HEK293 (cell line): ENCODE measurements around the gene MIEN1.

Experiments used
- CTCF ChIA-PET: fragments of 350-600 bp; formaldehyde crosslinking; extraction: SDS; loops from one replicate; lab custom pipeline; 2021; ENCODE audit warnings: antibody characterized with exemption; lab: Yijun Ruan, JAX
- POLR2A ChIA-PET: fragments of 300-600 bp; formaldehyde crosslinking; extraction: SDS; loops from one replicate; lab custom pipeline; 2020; ENCODE audit warnings: antibody characterized with exemption, inconsistent platforms; lab: Yijun Ruan, JAX
- H3K27ac ChIP-seq: fragments of 200-500 bp; sonication (Bioruptor generic); 2 replicates; pipeline ENCODE4 v1.5.1; 2014; ENCODE audit warnings: low read depth, low read length, control low read depth, inconsistent platforms; ENCODE audit errors: extremely low read depth
- H3K36me3 ChIP-seq, 2 experiments: fragments of 200-500 bp in 1 of 2; sonication (Bioruptor generic) in 1 of 2; 1 replicate in 1 of 2; 2 replicates in 1 of 2; pipeline ENCODE4 v1.5.1; 2014 to 2017; ENCODE audit warnings: inconsistent platforms in 2 of 2, low read length in 2 of 2; ENCODE audit not compliant: control insufficient read depth in 2 of 2, insufficient read depth in 1 of 2
- H3K4me1 ChIP-seq: fragments of 200-500 bp; sonication (Bioruptor generic); 2 replicates; pipeline ENCODE4 v1.5.1; 2014; ENCODE audit warnings: mild to moderate bottlenecking, low read length, inconsistent platforms; ENCODE audit not compliant: control insufficient read depth, insufficient read depth
- H3K4me3 ChIP-seq: 2 replicates; pipeline ENCODE4 v1.5.1; 2011; ENCODE audit warnings: low read depth, mild to moderate bottlenecking, control low read depth, low read length, moderate library complexity
- H3K9me3 ChIP-seq: fragments of 200-500 bp; sonication (Bioruptor generic); 2 replicates; pipeline ENCODE4 v1.5.1; 2014; ENCODE audit warnings: low read depth, low read length, inconsistent platforms; ENCODE audit not compliant: control insufficient read depth, insufficient read depth
- RBAK ChIP-seq: fragments of 450-650 bp; formaldehyde crosslinking; IDR thresholded peaks from 2 replicates; pipeline ENCODE4 v1.5.1; 2016; ENCODE audit warnings: missing biosample characterization, missing genetic modification characterization
- SALL2 ChIP-seq: fragments of 450-650 bp; formaldehyde crosslinking; IDR thresholded peaks from 2 replicates; pipeline ENCODE4 v1.5.0; 2017; ENCODE audit warnings: missing biosample characterization, mild to moderate bottlenecking, missing genetic modification characterization, borderline replicate concordance
- SETDB1 ChIP-seq: IDR thresholded peaks from one replicate; pipeline ENCODE4 v1.6.1; 2017; ENCODE audit warnings: mild to moderate bottlenecking, low read length, moderate library complexity, mixed read lengths; ENCODE audit not compliant: insufficient read length
- ZBTB21 ChIP-seq: fragments of 450-650 bp; formaldehyde crosslinking; IDR thresholded peaks from 2 replicates; pipeline ENCODE4 v1.5.1; 2017; ENCODE audit warnings: missing biosample characterization, missing genetic modification characterization
- ZIC2 ChIP-seq: fragments of 450-650 bp; formaldehyde crosslinking; IDR thresholded peaks from 2 replicates; pipeline ENCODE4 v1.5.1; 2016; ENCODE audit warnings: missing biosample characterization, missing genetic modification characterization
- ZNF146 ChIP-seq: fragments of 450-650 bp; formaldehyde crosslinking; IDR thresholded peaks from 2 replicates; pipeline ENCODE4 v1.5.1; 2016; ENCODE audit warnings: missing biosample characterization, missing genetic modification characterization
- ZNF16 ChIP-seq: fragments of 450-650 bp; formaldehyde crosslinking; IDR thresholded peaks from 2 replicates; pipeline ENCODE4 v1.5.1; 2016; ENCODE audit warnings: low read depth, missing biosample characterization, missing genetic modification characterization
- ZNF266 ChIP-seq: fragments of 450-650 bp; formaldehyde crosslinking; IDR thresholded peaks from 2 replicates; pipeline ENCODE4 v1.5.1; 2016; ENCODE audit warnings: missing biosample characterization, missing genetic modification characterization, low read depth
- ZNF280C ChIP-seq: fragments of 450-650 bp; formaldehyde crosslinking; IDR thresholded peaks from 2 replicates; pipeline ENCODE4 v1.5.1; 2016; ENCODE audit warnings: missing biosample characterization, missing genetic modification characterization
- ZNF529 ChIP-seq: fragments of 450-650 bp; formaldehyde crosslinking; IDR thresholded peaks from 2 replicates; pipeline ENCODE4 v1.5.1; 2017; ENCODE audit warnings: missing genetic modification characterization, missing biosample characterization; ENCODE audit not compliant: insufficient replicate concordance
- ZNF600 ChIP-seq: fragments of 450-650 bp; formaldehyde crosslinking; IDR thresholded peaks from 2 replicates; pipeline ENCODE4 v1.5.1; 2016; ENCODE audit warnings: missing biosample characterization, missing genetic modification characterization
- ZNF626 ChIP-seq: fragments of 450-650 bp; sonication (Bioruptor Pico); formaldehyde crosslinking; IDR thresholded peaks from 2 replicates; pipeline ENCODE4 v1.5.1; 2018; ENCODE audit warnings: missing biosample characterization, missing genetic modification characterization, inconsistent platforms
- ZNF639 ChIP-seq: fragments of 450-650 bp; formaldehyde crosslinking; IDR thresholded peaks from 2 replicates; pipeline ENCODE4 v1.5.1; 2016; ENCODE audit warnings: missing biosample characterization, missing genetic modification characterization
- ZNF658 ChIP-seq: fragments of 450-650 bp; formaldehyde crosslinking; IDR thresholded peaks from 2 replicates; pipeline ENCODE4; 2016; ENCODE audit warnings: missing biosample characterization, missing genetic modification characterization
- ZNF792 ChIP-seq: fragments of 450-650 bp; formaldehyde crosslinking; IDR thresholded peaks from 2 replicates; pipeline ENCODE4 v1.5.1; 2016; ENCODE audit warnings: missing biosample characterization, missing genetic modification characterization

The MIEN1 gene

GRCh38 chr17:39757931-39758873, 27.9 kb upstream of the MIEN1 start:
- H3K27ac ChIP-seq, result no peak overlapping the region
- H3K9me3 ChIP-seq, result no peaks in the 10 kb centered on the region
- TF ChIP-seq ZIC2, result peak; percentile 15; the same call in 1 of the 2 replicates
- no peak for TF ChIP-seq SETDB1
- H3K4me1 ChIP-seq, result no peaks in the 10 kb centered on the region
- ChIA-PET POLR2A (interaction anchor here (1.2 kb wide), 1 partner anchor 70 kb away, joined by 3 read pairs; the partner anchor contains the start of gene PGAP3), CTCF (interaction anchor here (0.5 to 2.6 kb wide), 6 partner anchors 11 to 175 kb away, joined by 3 to 19 read pairs (median 5); partner anchors contain the start of gene MIEN1)
- H3K36me3 ChIP-seq, result no peaks in the 10 kb centered on the region
- no peak overlapping the region for H3K4me3 ChIP-seq

DNA sequence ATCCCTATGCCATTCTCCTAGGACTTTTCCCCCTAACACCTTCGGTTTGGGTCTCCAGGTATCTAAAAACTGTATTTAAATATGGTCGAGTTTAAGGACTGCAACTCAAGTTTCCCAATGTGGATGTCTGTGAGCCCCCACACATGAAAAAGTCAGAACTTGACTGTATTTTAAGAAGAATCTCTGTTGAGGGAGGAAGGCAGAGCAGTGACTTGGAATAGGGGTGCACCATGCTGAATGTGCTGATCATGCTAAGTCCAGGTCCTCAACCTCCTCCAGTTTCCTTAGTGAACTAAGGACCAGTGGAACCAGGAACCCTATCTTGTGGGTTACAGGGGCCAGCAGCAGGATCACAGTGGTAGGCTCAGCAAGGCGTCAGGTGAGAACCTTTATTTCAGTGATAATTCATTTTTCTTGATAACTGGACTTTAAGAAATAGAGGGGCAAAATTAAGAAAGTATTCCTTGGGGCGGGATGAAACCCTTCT, 26.9 kb upstream of the MIEN1 start:
- H3K4me1 ChIP-seq, result no peaks in the 10 kb centered on the region
- TF ChIP-seq SALL2, result no peak
- TF ChIP-seq ZNF626 (tag by site-specific recombination), result no peak
- no peak for TF ChIP-seq ZNF639 (tag by site-specific recombination)
- TF ChIP-seq, all 188 proteins: peak for 0
- Histone ChIP-seq H3K9me3 (no peaks in the 10 kb centered on the region), H3K27ac (no peak overlapping the region), H3K4me3 (no peak overlapping the region), H3K36me3 (no peaks in the 10 kb centered on the region)
- ChIA-PET POLR2A (no interaction called here), CTCF (interaction anchor here (0.6 to 10.1 kb wide), 3 partner anchors 134 to 237 kb away, joined by 3 to 140 read pairs (median 5); partner anchors contain the start of gene PPP1R1B)

DNA sequence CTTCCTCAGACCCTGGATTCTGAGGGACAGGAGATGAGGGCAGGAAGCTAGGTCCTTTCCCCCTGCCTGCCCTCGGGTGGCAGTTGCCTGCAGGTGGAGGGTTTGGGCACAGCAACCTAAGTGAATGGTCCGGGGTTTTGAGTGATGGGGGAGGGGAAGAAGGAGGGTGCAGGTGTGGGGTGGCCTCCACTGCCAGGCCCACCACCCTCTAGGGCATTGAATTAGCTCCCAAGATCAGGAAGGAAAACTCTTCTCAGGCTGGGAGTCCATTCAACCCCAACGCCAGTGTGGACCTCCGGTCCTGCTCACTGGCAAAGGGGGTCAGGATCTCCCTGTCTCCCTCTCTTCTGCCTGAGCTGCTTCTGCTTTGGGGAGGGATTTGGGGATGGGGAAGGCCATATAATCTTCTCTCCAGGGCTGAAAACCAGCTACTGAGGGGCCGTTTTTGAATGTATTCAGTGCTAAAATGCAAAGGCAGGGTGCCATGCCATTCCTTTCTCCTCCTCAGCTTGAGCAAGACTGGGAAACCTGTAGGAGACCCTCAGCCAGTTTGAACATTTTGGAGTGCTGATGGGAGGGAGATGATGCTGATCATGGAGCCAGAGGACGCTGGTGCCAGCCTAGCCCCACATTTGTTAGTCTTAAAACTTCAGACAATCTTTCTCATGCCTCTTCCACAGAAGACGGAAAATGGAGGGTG, 26.2 kb upstream of the MIEN1 start:
- TF ChIP-seq ZNF16 (no peak), RBAK (tag by site-specific recombination) (no peak), ZNF600 (tag by site-specific recombination) (no peak), ZNF146 (no peak), ZNF529 (tag by site-specific recombination) (no peak), ZNF266 (tag by site-specific recombination) (no peak)
- no peaks in the 10 kb centered on the region for H3K36me3 ChIP-seq
- H3K27ac ChIP-seq, result no peak overlapping the region; the same call in 1 of the 2 replicates
- CTCF ChIA-PET, result interaction anchor here (0.6 to 10.1 kb wide), 7 partner anchors 27 to 505 kb away, joined by 3 to 140 read pairs (median 4); partner anchors contain the start of gene PPP1R1B
- H3K4me1 ChIP-seq, result no peaks in the 10 kb centered on the region
- POLR2A ChIA-PET, result no interaction called here
- no peaks in the 10 kb centered on the region for H3K9me3 ChIP-seq
- no peak overlapping the region for H3K4me3 ChIP-seq

GRCh38 chr17:39755554-39756379, 25.4 kb upstream of the MIEN1 start:
- H3K9me3 ChIP-seq, result no peaks in the 10 kb centered on the region
- no peaks in the 10 kb centered on the region for H3K4me1 ChIP-seq
- no peaks in the 10 kb centered on the region for H3K36me3 ChIP-seq
- ChIA-PET CTCF (interaction anchor here (0.6 to 10.1 kb wide), 16 partner anchors 14 to 665 kb away, joined by 3 to 140 read pairs (median 4); partner anchors contain the start of genes ERBB2, MIEN1 and PPP1R1B), POLR2A (interaction anchor here (0.7 to 1.4 kb wide), 3 partner anchors 8 to 208 kb away, joined by 3 to 5 read pairs (median 4); partner anchors contain the start of gene PGAP3)
- no peak overlapping the region for H3K4me3 ChIP-seq
- peak overlapping the region; percentile 87; the same call in 1 of the 2 replicates for H3K27ac ChIP-seq
- TF ChIP-seq ZBTB21 (tag by site-specific recombination) (no peak), ZNF639 (tag by site-specific recombination) (no peak), ZNF792 (no peak), ZNF658 (no peak), ZNF280C (tag by site-specific recombination) (no peak)
